GM10248 (cell line): ENCODE results near the gene PLXNA2.

Experiments
- CTCF ChIA-PET: fragments of 300-600 bp; sonication (Branson Sonifier 250); formaldehyde crosslinking; extraction: SDS; loops from one replicate; lab custom pipeline; 2021; ENCODE audit warnings: antibody characterized with exemption; lab: Yijun Ruan, JAX
- POLR2A ChIA-PET: fragments of 350-650 bp; sonication (Branson Sonifier 250); formaldehyde crosslinking; extraction: SDS; loops from one replicate; lab custom pipeline; 2020; ENCODE audit warnings: antibody characterized with exemption; lab: Yijun Ruan, JAX
- DNase-seq: peaks from one replicate; pipeline ENCODE4 v3.0.0; 2012; ENCODE audit errors: extremely low spot score
- CTCF ChIP-seq: IDR thresholded peaks from 2 replicates; pipeline ENCODE4 v1.5.1; 2012; ENCODE audit warnings: mild to moderate bottlenecking, low read depth; ENCODE audit errors: extremely low read depth, missing control alignments, control extremely low read depth

PLXNA2 gene

GRCh38 chr1:208009303-208009702 is 234.9 kb downstream of the PLXNA2 start:
- no peak for TF ChIP-seq CTCF
- POLR2A ChIA-PET = no interaction called here
- DNase-seq = no peak
- CTCF ChIA-PET = interaction anchor here (1.2 to 5.2 kb wide), 3 partner anchors 10 to 18 kb away, joined by 3 to 34 read pairs (median 22); no protein-coding TSS in a partner anchor

DNA sequence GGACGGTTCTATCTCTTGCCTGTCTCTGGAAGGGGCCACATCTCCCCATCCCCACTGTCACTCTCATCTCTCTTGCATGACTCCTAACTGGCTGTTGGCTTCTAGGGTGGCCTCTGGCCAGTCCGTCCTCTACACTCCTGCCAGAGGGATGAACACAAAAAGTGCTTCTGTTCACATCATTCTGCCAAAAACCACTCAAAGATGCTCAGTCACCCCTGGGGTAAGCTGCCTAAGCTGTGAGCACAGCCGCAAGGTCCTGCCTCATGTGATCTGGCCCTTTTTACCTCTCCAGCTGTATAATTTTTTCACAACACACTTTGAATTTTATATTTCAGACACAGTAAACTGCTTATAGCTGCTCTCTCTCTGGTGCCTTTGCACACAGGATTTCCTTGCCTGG is 235.7 kb downstream of the PLXNA2 start:
- no peak for TF ChIP-seq CTCF
- ChIA-PET POLR2A (no interaction called here), CTCF (interaction anchor here (1.2 to 5.2 kb wide), 4 partner anchors 10 to 111 kb away, joined by 4 to 34 read pairs (median 14); no protein-coding TSS in a partner anchor)
- no peak for DNase-seq

DNA sequence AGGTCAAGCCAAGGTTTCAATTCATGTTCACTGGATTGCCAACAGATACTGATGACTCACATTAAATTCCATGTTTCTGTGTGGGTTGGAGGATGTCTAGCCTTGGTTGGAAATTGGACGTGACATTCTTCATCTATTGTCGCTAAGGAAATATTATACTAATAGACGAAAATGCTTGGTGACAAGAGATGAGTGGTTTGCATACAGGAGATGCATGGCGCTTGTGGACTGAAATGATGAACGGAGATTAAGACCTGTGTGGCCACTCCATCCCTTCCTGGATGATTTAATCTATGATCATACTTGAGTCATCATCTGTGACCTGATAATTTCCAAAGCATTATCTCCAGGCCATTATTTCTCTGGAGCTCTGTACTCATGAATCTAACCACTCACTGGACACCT is 236.2 kb downstream of the PLXNA2 start:
- no peak for DNase-seq
- POLR2A ChIA-PET = no interaction called here

GRCh38 chr1:208007319-208007937 is 236.8 kb downstream of the PLXNA2 start:
- CTCF ChIA-PET = interaction anchor here (0.9 to 5.2 kb wide), 8 partner anchors 9 to 233 kb away, joined by 3 to 34 read pairs (median 4); no protein-coding TSS in a partner anchor
- TF ChIP-seq CTCF = no peak
- no peak for DNase-seq
- POLR2A ChIA-PET = no interaction called here

More for the DNA sequence above, 236.2 kb downstream of the PLXNA2 start:
- CTCF ChIA-PET = interaction anchor here (0.9 to 5.2 kb wide), 7 partner anchors 9 to 232 kb away, joined by 3 to 34 read pairs (median 4); no protein-coding TSS in a partner anchor
- TF ChIP-seq CTCF = no peak

GRCh38 chr1:208006258-208006920 is 237.8 kb downstream of the PLXNA2 start:
- ChIA-PET POLR2A (no interaction called here), CTCF (interaction anchor here (1.1 to 5.2 kb wide), 4 partner anchors 8 to 134 kb away, joined by 3 to 34 read pairs (median 14); no protein-coding TSS in a partner anchor)
- TF ChIP-seq CTCF = no peak
- DNase-seq = no peak

GRCh38 chr1:208004851-208005250 is 239.3 kb downstream of the PLXNA2 start:
- POLR2A ChIA-PET = no interaction called here
- TF ChIP-seq CTCF = no peak
- DNase-seq = no peak
- CTCF ChIA-PET = interaction anchor here (7.7 kb wide), 1 partner anchor 119 kb away, joined by 117 read pairs; no protein-coding TSS in a partner anchor
